Suprapubic skin (tissue), 4 donors: ENCODE measurements around the gene ATF7IP2.

Source experiments
- EP300 ChIP-seq: sonication (generic); formaldehyde crosslinking; IDR thresholded peaks from one replicate; pipeline ENCODE4 v1.6.1; 2017; ENCODE audit warnings: antibody characterized with exemption
- POLR2A ChIP-seq, 2 donors: fragments of 450-650 bp; IDR thresholded peaks; one replicate each; pipeline ENCODE4 v1.6.1; 2017; ENCODE audit warnings: antibody characterized with exemption in 2 of 2, mild to moderate bottlenecking in 2 of 2, moderate library complexity in 2 of 2
- POLR2AphosphoS5 ChIP-seq, 3 donors: sonication (generic); formaldehyde crosslinking; IDR thresholded peaks; one replicate each; pipeline ENCODE4 v1.6.1; 2017; ENCODE audit warnings: antibody characterized with exemption in 3 of 3
- TF ChIP-seq, protein P1 (sequence below), 2 donors: fragments of 200-600 bp in 1 of 2; fragments of 450-650 bp in 1 of 2; sonication (generic) in 1 of 2; IDR thresholded peaks; one replicate each; pipeline ENCODE4 v1.5.1; 2016 to 2019; ENCODE audit warnings: antibody characterized with exemption in 2 of 2, mild to moderate bottlenecking in 1 of 2, moderate library complexity in 1 of 2

DNA sequence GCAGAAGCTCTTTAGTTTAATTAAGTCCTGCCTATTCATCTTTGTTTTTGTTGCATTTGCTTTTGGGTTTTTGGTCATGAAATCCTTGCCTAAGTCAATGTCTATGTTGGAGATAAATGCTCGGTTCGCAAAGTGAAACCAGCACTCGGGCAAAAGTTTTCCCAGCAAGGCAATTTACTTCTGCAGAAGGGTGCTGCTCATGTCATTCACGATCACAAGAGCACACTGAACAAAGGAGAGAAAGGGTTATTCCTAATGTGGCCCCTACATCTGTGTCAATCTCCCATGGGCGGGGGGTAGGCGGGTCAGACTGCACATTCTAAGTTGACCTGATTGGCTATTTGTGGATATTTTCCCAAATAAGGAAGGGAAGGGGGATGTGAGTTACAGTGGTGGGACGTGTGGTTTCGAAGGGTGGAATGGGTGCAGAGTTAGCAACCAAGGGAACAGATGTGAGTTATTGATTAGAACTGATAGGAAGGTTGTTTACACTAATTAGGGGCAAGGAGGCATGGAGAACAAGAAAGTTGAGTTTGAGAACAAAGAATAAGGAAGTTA is 23.0 kb downstream of the ATF7IP2 start:
- TF ChIP-seq POLR2A (IDR thresholded peaks at IDR 0.05) (no peak), POLR2AphosphoS5 (IDR thresholded peaks at IDR 0.05) (no peak), EP300 (no peak)
- TF ChIP-seq, protein P1, sequence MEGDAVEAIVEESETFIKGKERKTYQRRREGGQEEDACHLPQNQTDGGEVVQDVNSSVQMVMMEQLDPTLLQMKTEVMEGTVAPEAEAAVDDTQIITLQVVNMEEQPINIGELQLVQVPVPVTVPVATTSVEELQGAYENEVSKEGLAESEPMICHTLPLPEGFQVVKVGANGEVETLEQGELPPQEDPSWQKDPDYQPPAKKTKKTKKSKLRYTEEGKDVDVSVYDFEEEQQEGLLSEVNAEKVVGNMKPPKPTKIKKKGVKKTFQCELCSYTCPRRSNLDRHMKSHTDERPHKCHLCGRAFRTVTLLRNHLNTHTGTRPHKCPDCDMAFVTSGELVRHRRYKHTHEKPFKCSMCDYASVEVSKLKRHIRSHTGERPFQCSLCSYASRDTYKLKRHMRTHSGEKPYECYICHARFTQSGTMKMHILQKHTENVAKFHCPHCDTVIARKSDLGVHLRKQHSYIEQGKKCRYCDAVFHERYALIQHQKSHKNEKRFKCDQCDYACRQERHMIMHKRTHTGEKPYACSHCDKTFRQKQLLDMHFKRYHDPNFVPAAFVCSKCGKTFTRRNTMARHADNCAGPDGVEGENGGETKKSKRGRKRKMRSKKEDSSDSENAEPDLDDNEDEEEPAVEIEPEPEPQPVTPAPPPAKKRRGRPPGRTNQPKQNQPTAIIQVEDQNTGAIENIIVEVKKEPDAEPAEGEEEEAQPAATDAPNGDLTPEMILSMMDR (IDR thresholded peaks at IDR 0.05) = no peak
